ENCODE results near the gene HPN. TPM values are rescaled to one million over a fixed set of nuclear protein-coding genes. Genes with fewer than 3 reads are reported as not detected.
A peak's percentile ranks its signal among the peaks of the same experiment; 100 is the strongest.

Gene HPN
- total RNA-seq, 1 experiment from 2014 or later = 10.6 TPM

GRCh38 chr19:35045667-35046300 is 4.3 kb downstream of the HPN start:
- H3K14ac ChIP-seq (ENCODE audit: insufficient read depth, low read length) = no peak overlapping the region
- H3K18ac ChIP-seq (ENCODE audit: insufficient read length, low read depth, low read length) = no peak overlapping the region
- peaks cover 2% of the 10 kb centered on the region for H3K27me3 Mint-ChIP-seq (ENCODE audit: low read depth)
- H2BK20ac ChIP-seq (ENCODE audit: low read depth, low read length, poor library complexity, severe bottlenecking) = no peak overlapping the region
- peak; percentile 73 for DNase-seq
- no peak overlapping the region for H4K5ac ChIP-seq (ENCODE audit: insufficient read length, low read depth, low read length)
- H3K9me3 ChIP-seq (ENCODE audit: control insufficient read depth, low read depth, low read length) = no peaks in the 10 kb centered on the region
- H3K56ac ChIP-seq (ENCODE audit: insufficient read length, low read depth, low read length) = no peak overlapping the region
- peak; percentile 59 for TF ChIP-seq CTCF (conservative IDR thresholded peaks at IDR 0.05)
- peaks cover 10% of the 10 kb centered on the region for H3K23me2 ChIP-seq (ENCODE audit: insufficient read length, low read depth, low read length, poor library complexity, severe bottlenecking)
- no peak overlapping the region for H2AFZ ChIP-seq (ENCODE audit: low read length)
- no peaks in the 10 kb centered on the region for H3K9me3 Mint-ChIP-seq
- peak overlapping the region in 2 of 3 experiments; percentile 75 to 91; a peak in 2 of 7 replicates for H3K27ac Mint-ChIP-seq
- H4K91ac ChIP-seq (ENCODE audit: insufficient read length, low read depth, low read length) = no peak overlapping the region
- H3K27me3 ChIP-seq (ENCODE audit: insufficient read depth, low read length) = no peaks in the 10 kb centered on the region
- H2AK5ac ChIP-seq (ENCODE audit: insufficient read length, low read length) = no peak overlapping the region
- no peak overlapping the region for H2BK12ac ChIP-seq (ENCODE audit: insufficient read length, low read depth, low read length)
- H3K4me1 Mint-ChIP-seq = peaks cover 35 to 43% of the 10 kb centered on the region in 2 experiments
- no peak overlapping the region for H2BK15ac ChIP-seq (ENCODE audit: low read depth, low read length)
- H3K4me1 ChIP-seq (ENCODE audit: insufficient read depth, low read length) = peaks cover 5% of the 10 kb centered on the region; the same call in 1 of the 2 replicates
- no peak overlapping the region for H3K27ac ChIP-seq (ENCODE audit: insufficient read length, low read depth, low read length)
- H2BK5ac ChIP-seq (ENCODE audit: insufficient read length, low read length) = no peak overlapping the region
- H4K20me1 ChIP-seq (ENCODE audit: control insufficient read depth, insufficient read depth, insufficient read length) = peaks cover 4% of the 10 kb centered on the region
- H3K79me2 ChIP-seq (ENCODE audit: insufficient read depth, low read length) = no peaks in the 10 kb centered on the region
- no peak overlapping the region for H4K8ac ChIP-seq (replicated peaks; ENCODE audit: insufficient read length, low read depth, low read length)
- H3T11ph ChIP-seq (ENCODE audit: low read length) = no peak overlapping the region
- WGBS (ENCODE audit: extremely low coverage, insufficient read length, low lambda C conversion rate) = no CpG with 5 or more reads among the region's 10 CpGs
- peaks cover 4 to 6% (median 5%) of the 10 kb centered on the region in 3 experiments; a peak in 5 of 7 replicates for H3K36me3 Mint-ChIP-seq (ENCODE audit: insufficient read depth in 1 of 3, low read depth in 3 of 3)
- no peak overlapping the region for H3K4me2 ChIP-seq (ENCODE audit: insufficient read depth, insufficient read length, low read length)
- H3K23ac ChIP-seq (ENCODE audit: insufficient read length, low read depth, low read length) = no peak overlapping the region
- no peak overlapping the region for H3K4me3 Mint-ChIP-seq
- no peak overlapping the region for H3K9ac ChIP-seq (ENCODE audit: extremely low read depth, insufficient read length, low read length)
- H3K79me1 ChIP-seq (ENCODE audit: insufficient read depth, low read depth, low read length, poor library complexity, severe bottlenecking) = no peaks in the 10 kb centered on the region
- no peak overlapping the region for H2BK120ac ChIP-seq (ENCODE audit: low read depth, low read length, poor library complexity, severe bottlenecking)
- no peak overlapping the region for H3K4ac ChIP-seq (ENCODE audit: low read depth, low read length)

All from H9 (cell line).